OCI-LY1 (cell line): ENCODE results near the gene UPF2.

Source experiments
- H2AFZ ChIP-seq: fragments of 200-600 bp; sonication (generic), shearing (Covaris generic); 2 replicates; pipeline ENCODE4 v1.6.0; 2014; ENCODE audit warnings: antibody characterized with exemption, mild to moderate bottlenecking, low read length
- H3F3A ChIP-seq: fragments of 200-600 bp; sonication (generic), shearing (Covaris generic); 2 replicates; pipeline ENCODE4 v1.6.0; 2014; ENCODE audit warnings: mild to moderate bottlenecking, antibody characterized with exemption, low read length, moderate library complexity; ENCODE audit not compliant: insufficient read depth
- H3K27ac ChIP-seq: fragments of 200-600 bp; sonication (generic); 2 replicates; pipeline ENCODE4 v1.5.1; 2014; ENCODE audit warnings: low read length, mixed run types, mild to moderate bottlenecking, low read depth; ENCODE audit not compliant: poor library complexity, severe bottlenecking
- H3K27me3 ChIP-seq: fragments of 200-600 bp; sonication (generic); 2 replicates; pipeline ENCODE4 v1.6.0; 2014; ENCODE audit warnings: antibody characterized with exemption, mild to moderate bottlenecking, low read length, moderate library complexity; ENCODE audit not compliant: insufficient read depth
- H3K36me3 ChIP-seq: fragments of 200-600 bp; sonication (generic); 2 replicates; pipeline ENCODE4 v1.6.1; 2014; ENCODE audit warnings: mild to moderate bottlenecking, antibody characterized with exemption, low read length, moderate library complexity, mixed read lengths; ENCODE audit not compliant: insufficient read depth
- H3K4me1 ChIP-seq: fragments of 200-600 bp; sonication (generic); 2 replicates; pipeline ENCODE4 v1.5.1; 2014; ENCODE audit warnings: mild to moderate bottlenecking, low read length, moderate library complexity; ENCODE audit not compliant: insufficient read depth, severe bottlenecking
- H3K4me2 ChIP-seq: fragments of 200-600 bp; sonication (generic), shearing (Covaris generic); 2 replicates; pipeline ENCODE4 v1.6.1; 2014; ENCODE audit warnings: low read length
- H3K4me3 ChIP-seq: fragments of 200-600 bp; sonication (generic); 2 replicates; pipeline ENCODE4 v1.5.1; 2014; ENCODE audit warnings: low read length, low read depth, mild to moderate bottlenecking, mixed read lengths; ENCODE audit not compliant: poor library complexity, severe bottlenecking
- H3K79me2 ChIP-seq: fragments of 200-600 bp; shearing (Covaris generic); 2 replicates; pipeline ENCODE4 v1.6.1; 2016; ENCODE audit warnings: mixed run types, low read length, mixed read lengths; ENCODE audit not compliant: insufficient read depth
- H3K9ac ChIP-seq: fragments of 200-600 bp; sonication (generic), shearing (Covaris generic); 2 replicates; pipeline ENCODE4 v1.6.1; 2014; ENCODE audit warnings: mild to moderate bottlenecking, low read length, mixed read lengths
- H3K9me2 ChIP-seq: fragments of 200-600 bp; sonication (generic), shearing (Covaris generic); 2 replicates; pipeline ENCODE4 v1.6.1; 2014; ENCODE audit warnings: low read depth, mild to moderate bottlenecking, low read length, mixed read lengths
- H3K9me3 ChIP-seq: fragments of 200-600 bp; shearing (Covaris generic); 2 replicates; pipeline ENCODE4 v1.6.1; 2014; ENCODE audit warnings: low read length, mixed read lengths
- H4K20me1 ChIP-seq: fragments of 200-600 bp; sonication (generic), shearing (Covaris generic); 2 replicates; pipeline ENCODE4 v1.6.0; 2016; ENCODE audit warnings: mild to moderate bottlenecking, low read length; ENCODE audit not compliant: insufficient read depth
- EZH2 ChIP-seq: fragments of 200-600 bp; sonication (generic), shearing (Covaris generic); IDR thresholded peaks from 2 replicates; pipeline ENCODE4 v1.8.0; 2017; ENCODE audit warnings: borderline replicate concordance, mixed run types, mild to moderate bottlenecking, antibody characterized with exemption, low read length, moderate library complexity, mixed read lengths
- TF ChIP-seq, protein P1 (sequence below): fragments of 200-600 bp; sonication (generic), shearing (Covaris generic); IDR thresholded peaks from 2 replicates; pipeline ENCODE4 v1.5.1; 2017; ENCODE audit warnings: mild to moderate bottlenecking, antibody characterized with exemption, low read length, moderate library complexity, mixed read lengths

The UPF2 gene

GRCh38 chr10:11901454-11901832, 141.2 kb downstream of the UPF2 start:
- Histone ChIP-seq H3K4me3 (no peak overlapping the region), H3K27ac (no peak overlapping the region), H3K9me3 (no peaks in the 10 kb centered on the region), H3K9ac (no peak overlapping the region), H3K9me2 (no peaks in the 10 kb centered on the region), H4K20me1 (no peaks in the 10 kb centered on the region), H3K79me2 (no peaks in the 10 kb centered on the region), H3F3A (no peaks in the 10 kb centered on the region), H3K4me1 (no peaks in the 10 kb centered on the region), H3K36me3 (no peaks in the 10 kb centered on the region), H3K4me2 (no peak overlapping the region), H3K27me3 (peaks cover 3% of the 10 kb centered on the region; the same call in 1 of the 2 replicates), H2AFZ (no peak overlapping the region)
- no peak for TF ChIP-seq EZH2
- TF ChIP-seq, protein P1, sequence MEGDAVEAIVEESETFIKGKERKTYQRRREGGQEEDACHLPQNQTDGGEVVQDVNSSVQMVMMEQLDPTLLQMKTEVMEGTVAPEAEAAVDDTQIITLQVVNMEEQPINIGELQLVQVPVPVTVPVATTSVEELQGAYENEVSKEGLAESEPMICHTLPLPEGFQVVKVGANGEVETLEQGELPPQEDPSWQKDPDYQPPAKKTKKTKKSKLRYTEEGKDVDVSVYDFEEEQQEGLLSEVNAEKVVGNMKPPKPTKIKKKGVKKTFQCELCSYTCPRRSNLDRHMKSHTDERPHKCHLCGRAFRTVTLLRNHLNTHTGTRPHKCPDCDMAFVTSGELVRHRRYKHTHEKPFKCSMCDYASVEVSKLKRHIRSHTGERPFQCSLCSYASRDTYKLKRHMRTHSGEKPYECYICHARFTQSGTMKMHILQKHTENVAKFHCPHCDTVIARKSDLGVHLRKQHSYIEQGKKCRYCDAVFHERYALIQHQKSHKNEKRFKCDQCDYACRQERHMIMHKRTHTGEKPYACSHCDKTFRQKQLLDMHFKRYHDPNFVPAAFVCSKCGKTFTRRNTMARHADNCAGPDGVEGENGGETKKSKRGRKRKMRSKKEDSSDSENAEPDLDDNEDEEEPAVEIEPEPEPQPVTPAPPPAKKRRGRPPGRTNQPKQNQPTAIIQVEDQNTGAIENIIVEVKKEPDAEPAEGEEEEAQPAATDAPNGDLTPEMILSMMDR = no peak

DNA sequence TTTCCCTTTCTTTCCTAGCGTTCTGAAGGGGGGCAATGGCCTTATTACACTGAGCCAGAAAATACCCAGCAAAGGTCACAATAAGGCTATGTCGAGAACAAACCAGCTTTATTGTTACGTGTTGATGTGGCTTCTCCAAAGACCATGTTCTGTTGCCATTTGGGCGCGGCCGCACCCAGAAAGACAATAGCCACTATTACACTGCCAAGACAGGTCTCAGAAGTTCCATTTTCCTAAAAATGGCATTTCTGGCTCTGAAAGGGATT, 141.6 kb downstream of the UPF2 start:
- H3K79me2 ChIP-seq = no peaks in the 10 kb centered on the region
- no peaks in the 10 kb centered on the region for H4K20me1 ChIP-seq
- no peaks in the 10 kb centered on the region for H3K9me3 ChIP-seq
- no peaks in the 10 kb centered on the region for H3F3A ChIP-seq
- H3K36me3 ChIP-seq = no peaks in the 10 kb centered on the region
- H3K4me1 ChIP-seq = no peaks in the 10 kb centered on the region
- H3K4me2 ChIP-seq = no peak overlapping the region
- no peak for TF ChIP-seq EZH2
- TF ChIP-seq, protein P1 = no peak
- no peaks in the 10 kb centered on the region for H3K9me2 ChIP-seq
- H3K27me3 ChIP-seq = peaks cover 3% of the 10 kb centered on the region; the same call in 1 of the 2 replicates
- no peak overlapping the region for H2AFZ ChIP-seq
- H3K4me3 ChIP-seq = no peak overlapping the region
- no peak overlapping the region for H3K9ac ChIP-seq
- H3K27ac ChIP-seq = no peak overlapping the region

- H2AFZ ChIP-seq = no peak overlapping the region
- no peaks in the 10 kb centered on the region for H3K9me3 ChIP-seq
- H3K27me3 ChIP-seq = peaks cover 3% of the 10 kb centered on the region; the same call in 1 of the 2 replicates
- no peaks in the 10 kb centered on the region for H3K79me2 ChIP-seq
- H3K4me3 ChIP-seq = no peak overlapping the region
- no peaks in the 10 kb centered on the region for H4K20me1 ChIP-seq
- H3K36me3 ChIP-seq = no peaks in the 10 kb centered on the region
- H3K4me2 ChIP-seq = no peak overlapping the region
- no peaks in the 10 kb centered on the region for H3K4me1 ChIP-seq
- H3K27ac ChIP-seq = no peak overlapping the region
- no peak overlapping the region for H3K9ac ChIP-seq
- no peaks in the 10 kb centered on the region for H3F3A ChIP-seq
- H3K9me2 ChIP-seq = no peaks in the 10 kb centered on the region
- TF ChIP-seq EZH2 = no peak
- TF ChIP-seq, protein P1 = no peak
Observed at GRCh38 chr10:11899067-11899876, 143.3 kb downstream of the UPF2 start.
